ENCODE results near the gene ATXN7L1.
"Not testable (repeated sequence)": the region's sequence is repeated elsewhere in the genome, so short reads cannot be mapped to it uniquely, and the experiment has no call there.

The ATXN7L1 gene

DNA sequence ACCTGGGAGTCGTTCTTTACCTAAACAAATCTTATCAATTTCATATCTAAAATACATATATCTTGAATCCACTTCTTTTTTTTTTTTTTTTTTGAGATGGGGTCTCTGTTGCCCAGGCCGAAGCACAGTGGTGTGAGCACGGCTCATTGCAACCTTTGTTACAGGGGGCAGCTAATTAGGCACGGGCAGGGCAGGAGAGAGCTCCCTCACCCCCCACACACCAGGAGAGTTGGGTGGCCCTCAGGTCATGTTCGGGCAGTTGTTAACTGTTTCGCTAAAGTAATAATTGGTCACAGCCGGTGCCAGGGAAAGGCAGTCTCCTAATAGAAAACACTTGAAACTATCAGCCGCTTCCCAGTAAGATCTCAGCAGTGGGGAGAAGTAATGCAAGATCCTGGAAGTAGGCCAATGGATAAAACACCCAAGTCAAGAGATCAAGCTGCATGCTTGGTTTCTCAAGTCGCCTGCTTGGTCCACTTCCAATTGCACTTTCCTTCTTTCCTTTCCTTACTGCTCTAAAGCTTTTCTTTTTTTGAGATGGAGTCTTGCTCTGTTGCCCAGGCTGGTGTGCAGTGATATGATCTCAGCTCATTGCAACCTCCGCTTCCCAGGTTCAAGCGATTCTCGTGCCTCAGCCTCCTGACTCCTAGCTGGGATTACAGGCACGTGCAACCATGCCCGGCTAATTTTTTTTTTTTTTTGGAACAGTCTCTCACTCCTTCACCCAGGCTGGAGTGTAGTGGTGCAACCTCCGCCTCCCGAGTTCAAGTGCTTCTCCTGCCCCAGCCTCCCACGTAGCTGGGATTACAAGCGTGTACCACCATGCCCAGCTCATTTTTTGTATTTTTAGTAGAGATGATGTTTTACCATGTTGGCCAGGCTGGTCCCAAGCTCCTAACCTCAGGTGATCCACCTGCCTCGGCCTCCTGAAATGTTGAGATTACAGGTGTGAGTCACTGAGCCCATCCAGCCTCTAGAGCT lies 273.8 kb downstream of the ATXN7L1 start:
- DNase-seq: no peak

GRCh38 chr7:105600720-105601550 lies 275.5 kb downstream of the ATXN7L1 start:
- DNase-seq: no peak

- no peak for DNase-seq
Observed at GRCh38 chr7:105599551-105599950, 276.8 kb downstream of the ATXN7L1 start.

DNA sequence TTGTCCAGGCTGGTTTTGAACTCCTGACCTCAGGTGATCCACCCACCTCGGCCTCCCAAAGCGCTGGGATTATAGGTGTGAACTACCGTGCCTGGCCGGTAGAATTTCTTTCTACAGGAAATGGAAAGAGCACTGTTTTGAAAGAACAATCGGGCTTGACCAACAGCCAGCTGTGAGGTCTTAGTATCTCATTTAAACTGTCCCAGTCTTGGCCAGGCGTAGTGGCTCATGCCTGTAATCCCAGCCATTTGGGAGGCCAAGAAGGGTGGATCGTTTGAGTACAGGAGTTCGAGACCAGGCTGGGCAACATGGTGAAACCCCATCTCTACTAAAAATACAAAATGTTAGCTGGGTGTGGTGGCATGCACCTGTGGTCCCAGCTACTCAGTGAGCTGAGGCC lies 277.3 kb downstream of the ATXN7L1 start:
- not testable (repeated sequence) for DNase-seq

DNA sequence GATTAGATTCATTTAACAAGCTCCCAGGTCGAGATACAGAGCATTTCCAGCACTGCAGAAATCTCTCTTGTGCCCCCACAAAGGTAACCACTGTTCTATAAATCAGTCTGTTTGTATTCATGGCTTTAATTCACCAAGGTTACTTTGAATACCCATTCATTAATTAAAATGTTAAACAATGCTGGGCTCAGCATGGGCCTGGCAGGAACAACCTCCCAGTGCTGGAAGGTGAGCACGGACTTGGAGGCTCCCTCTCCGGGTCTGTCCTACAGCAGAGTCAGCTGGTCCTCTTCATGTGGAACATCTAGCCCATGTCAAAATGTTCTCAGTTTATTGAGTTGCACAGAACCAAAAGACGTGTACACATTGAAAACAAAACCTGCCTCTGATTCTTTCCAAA lies 279.5 kb downstream of the ATXN7L1 start:
- no peak for DNase-seq

- DNase-seq: no peak
Observed at GRCh38 chr7:105594034-105594433, 282.4 kb downstream of the ATXN7L1 start.

- no peak for DNase-seq
Observed at GRCh38 chr7:105591522-105591921, 284.9 kb downstream of the ATXN7L1 start.

DNA sequence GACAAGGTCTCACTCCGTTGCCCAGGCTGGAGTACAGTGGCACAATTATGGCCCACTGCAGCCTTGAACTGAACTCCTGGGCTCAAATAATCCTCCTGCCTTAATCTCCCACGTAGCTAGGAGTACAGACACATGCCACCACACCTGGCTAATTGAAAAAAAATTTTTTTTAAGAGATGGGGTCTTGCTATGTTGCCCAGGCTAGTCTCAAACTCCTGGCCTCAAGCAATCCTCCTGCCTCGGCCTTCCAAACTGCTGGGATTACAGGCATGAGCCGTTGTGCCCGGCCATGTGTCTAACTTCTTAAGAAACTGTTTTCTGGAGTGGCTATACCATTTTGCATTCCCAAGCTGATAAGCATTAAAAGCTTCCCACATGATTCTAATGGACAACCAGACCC lies 285.6 kb downstream of the ATXN7L1 start:
- DNase-seq: no peak

- peak; percentile 69 for DNase-seq
Observed at GRCh38 chr7:105589356-105590077, 286.9 kb downstream of the ATXN7L1 start.

DNA sequence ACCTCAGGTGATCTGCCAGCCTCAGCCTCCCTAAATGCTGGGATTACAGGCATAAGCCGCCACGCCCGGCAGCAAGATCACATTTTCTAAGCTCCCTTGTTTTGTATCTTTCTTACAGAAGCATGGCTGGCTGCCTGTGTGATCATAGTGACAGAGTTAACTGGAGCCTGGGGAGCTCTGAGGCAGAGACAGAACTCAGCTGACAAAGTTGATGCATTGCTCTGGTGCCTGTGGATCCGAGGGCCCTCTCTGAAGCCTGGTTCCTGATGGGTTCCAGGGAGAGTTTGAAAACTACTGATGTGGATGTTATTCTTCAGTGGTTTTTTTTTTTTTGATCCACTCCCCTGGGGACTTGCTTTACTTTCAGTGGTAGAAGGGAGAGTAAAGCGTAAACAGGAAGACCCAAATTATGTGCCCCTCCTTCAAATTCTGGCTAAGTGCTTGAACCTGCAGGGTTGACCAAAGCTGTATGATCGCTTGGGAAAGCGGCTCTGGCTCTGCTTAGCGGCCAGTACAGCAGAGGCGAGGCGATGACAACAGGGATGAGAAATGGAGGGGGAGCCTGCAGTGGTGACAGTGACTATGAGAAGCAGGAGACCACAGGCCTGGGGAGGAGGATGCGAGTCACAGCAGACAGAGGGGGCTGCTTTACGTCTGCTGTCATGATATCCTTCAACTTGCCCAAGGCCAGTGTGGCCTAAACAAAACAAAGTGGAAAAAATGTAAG lies 288.3 kb downstream of the ATXN7L1 start:
- DNase-seq: no peak

- no peak for DNase-seq
Observed at GRCh38 chr7:105585850-105586500, 290.4 kb downstream of the ATXN7L1 start.

DNA sequence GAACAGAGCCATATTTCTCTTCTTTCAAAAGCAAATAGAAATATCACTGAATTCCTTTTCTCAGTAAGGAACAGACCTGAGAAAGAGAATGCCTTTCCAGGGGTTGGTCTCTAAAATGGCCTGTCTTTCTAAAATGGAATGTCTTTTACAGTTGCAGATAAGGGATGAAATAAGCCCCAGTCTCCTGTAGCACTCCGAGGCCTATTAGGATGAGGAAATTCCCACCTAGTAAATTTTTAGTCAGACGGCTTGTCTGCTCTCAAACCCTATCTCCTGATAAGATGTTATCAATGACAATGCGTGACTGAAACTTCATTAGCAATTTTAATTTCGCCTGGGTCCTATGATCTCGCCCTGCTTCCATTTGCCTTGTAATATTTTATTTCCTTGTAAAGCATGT lies 292.2 kb downstream of the ATXN7L1 start:
- DNase-seq: no peak

DNA sequence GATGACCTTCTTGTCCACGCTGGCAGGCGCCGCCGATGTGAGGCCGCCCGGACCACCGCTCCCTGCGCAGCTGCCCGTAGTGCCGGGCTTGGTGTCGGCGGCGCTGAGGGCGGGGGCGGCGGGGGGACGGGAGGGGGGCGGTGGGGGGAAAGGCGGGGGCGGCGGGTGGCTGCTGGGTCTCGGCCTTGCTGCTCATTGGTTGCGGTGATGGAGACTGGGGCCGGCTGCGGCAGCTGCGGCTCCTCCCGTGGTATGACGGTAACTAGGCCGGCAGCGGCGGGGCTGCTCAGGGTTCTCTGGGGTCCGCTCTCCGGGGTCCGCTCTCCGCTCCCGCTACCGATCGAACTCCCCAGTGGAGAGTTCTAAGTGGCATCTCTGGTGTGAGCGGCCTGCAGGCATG lies 293.3 kb downstream of the ATXN7L1 start:
- no peak for DNase-seq

GRCh38 chr7:105581066-105581811 lies 295.2 kb downstream of the ATXN7L1 start, which contains the start of gene EFCAB10:
Gene EFCAB10, minus strand, starts transcription at chr7:105581493. Its CDS starts 30 bp downstream, at chr7:105581463.
- peak; percentile 81 for DNase-seq

- no peak for DNase-seq
Observed at GRCh38 chr7:105580022-105580740, 296.2 kb downstream of the ATXN7L1 start.

GRCh38 chr7:105578496-105578895 lies 297.9 kb downstream of the ATXN7L1 start:
- DNase-seq: no peak

- DNase-seq: no peak
Observed at GRCh38 chr7:105577251-105577650, 299.1 kb downstream of the ATXN7L1 start.

GRCh38 chr7:105571891-105572290 lies 304.5 kb downstream of the ATXN7L1 start:
- DNase-seq: no peak

DNA sequence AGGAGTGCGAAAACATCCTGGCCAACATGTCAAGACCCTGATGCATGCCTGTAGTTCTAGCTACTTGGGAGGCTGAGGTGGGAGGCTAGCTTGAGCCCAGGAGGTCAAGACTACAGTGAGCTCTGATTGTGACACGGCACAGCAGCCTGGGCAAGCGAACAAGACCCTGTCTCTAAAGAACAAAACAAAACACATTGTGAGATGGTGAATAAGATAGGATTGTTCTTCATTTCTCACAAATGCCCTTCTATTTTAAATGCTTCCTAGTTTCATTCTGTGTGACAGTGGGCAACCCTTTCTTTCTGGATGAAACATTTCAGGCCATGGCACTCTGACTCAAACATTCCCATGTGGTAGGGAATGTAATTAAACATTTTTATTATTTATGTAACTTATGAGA lies 308.6 kb downstream of the ATXN7L1 start:
- no peak for DNase-seq

DNA sequence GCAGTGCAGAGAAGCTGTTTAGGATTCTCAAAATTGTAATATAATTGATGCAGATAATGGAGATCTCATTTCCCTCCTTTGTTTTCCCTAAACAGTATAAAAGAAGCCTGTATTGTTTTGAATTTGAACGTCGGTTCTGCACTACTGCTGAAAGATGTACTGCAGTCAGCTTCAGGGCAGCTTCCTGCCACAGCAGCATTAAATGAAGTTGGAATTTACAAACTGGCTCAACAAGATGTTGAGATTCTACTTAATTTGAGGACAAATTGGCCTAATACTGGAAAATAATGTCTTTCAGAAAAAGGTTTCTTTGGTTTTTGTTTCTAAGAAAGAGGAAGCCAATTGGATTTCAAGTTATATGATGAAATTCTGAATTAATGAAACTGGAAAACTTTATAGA lies 309.4 kb downstream of the ATXN7L1 start:
- DNase-seq: no peak
